ENCODE measurements around the gene IQCC. TPM values are rescaled to one million over a fixed set of nuclear protein-coding genes. Genes with fewer than 3 reads are reported as not detected.

The IQCC gene
- total and polyA plus RNA-seq, 7 donors: 0.24 to 1.2 (median 0.69) TPM

GRCh38 chr1:32255072-32256071 is 49.9 kb downstream of the IQCC start:
- DNase-seq (no peak), ATAC-seq (no peak)
- H3K27ac ChIP-seq: no peak overlapping the region
- peaks cover 0 to 2% (median 0%) of the 10 kb centered on the region in 3 donors for H3K27me3 ChIP-seq (ENCODE audit: insufficient read depth in 3 of 3, low read length in 2 of 3)
- intact Hi-C loops (cut with DNase I): no loop called here
- H3K4me3 ChIP-seq: no peak overlapping the region
- no peak for TF ChIP-seq CTCF (IDR thresholded peaks at IDR 0.05)
- no peaks in the 10 kb centered on the region for H3K4me1 ChIP-seq
- no peaks in the 10 kb centered on the region for H3K36me3 ChIP-seq (ENCODE audit: insufficient read depth in 1 of 2, low read depth in 1 of 2)
- no peaks in the 10 kb centered on the region for H3K9me3 ChIP-seq
- 82 to 85% (median 83%) methylated on average over 10 of the region's 10 CpGs for WGBS, 3 donors

GRCh38 chr1:32256473-32257226 is 51.2 kb downstream of the IQCC start:
- TF ChIP-seq CTCF (IDR thresholded peaks at IDR 0.05): no peak
- no peak for DNase-seq
- intact Hi-C loops (cut with DNase I): no loop called here
- Histone ChIP-seq H3K36me3 (ENCODE audit: insufficient read depth in 1 of 2, low read depth in 1 of 2) (no peaks in the 10 kb centered on the region), H3K9me3 (no peaks in the 10 kb centered on the region), H3K27me3 (ENCODE audit: insufficient read depth in 3 of 3, low read length in 2 of 3) (peaks cover 0 to 2% (median 0%) of the 10 kb centered on the region in 3 donors), H3K4me1 (no peaks in the 10 kb centered on the region), H3K27ac (no peak overlapping the region), H3K4me3 (no peak overlapping the region)
- no peak for ATAC-seq
- 76 to 78% (median 77%) methylated on average over 9 of the region's 9 CpGs for WGBS, 3 donors

- no peak for ATAC-seq
- no peak for TF ChIP-seq CTCF (IDR thresholded peaks at IDR 0.05)
- DNase-seq: no peak
- H3K4me3 ChIP-seq: no peak overlapping the region
- no peak overlapping the region for H3K27ac ChIP-seq
- H3K27me3 ChIP-seq (ENCODE audit: insufficient read depth in 3 of 3, low read length in 2 of 3): peaks cover 0 to 1% (median 0%) of the 10 kb centered on the region in 3 donors
- H3K36me3 ChIP-seq (ENCODE audit: insufficient read depth in 1 of 2, low read depth in 1 of 2): no peaks in the 10 kb centered on the region
- no peaks in the 10 kb centered on the region for H3K9me3 ChIP-seq
- H3K4me1 ChIP-seq: no peaks in the 10 kb centered on the region
- intact Hi-C loops (cut with DNase I): no loop called here
- 89 to 93% (median 91%) methylated on average over 6 of the region's 6 CpGs for WGBS, 3 donors
Measured at GRCh38 chr1:32257227-32257508, 51.7 kb downstream of the IQCC start.

Other genes starting within 250 kb of the IQCC start
- gene KHDRBS1, start 191.8 kb upstream of the IQCC start, total RNA-seq: 10 to 100 TPM; 46.5 to 64.5 (median 56.1) TPM
- 10 to 100 TPM; 30.6 to 40.4 (median 38.5) TPM for gene KHDRBS1, start 191.8 kb upstream of the IQCC start, polyA plus RNA-seq
- gene TMEM39B, start 132.7 kb upstream of the IQCC start, total RNA-seq: 10 to 100 TPM in 2 of 4 donors, 1 to 10 TPM in 2; 7.2 to 11.5 (median 9.6) TPM
- 1 to 10 TPM; 4.7 to 6.3 (median 5.6) TPM for gene TMEM39B, start 132.7 kb upstream of the IQCC start, polyA plus RNA-seq
- 10 to 100 TPM; 67.4 to 98.3 (median 91.9) TPM for gene KPNA6, start 97.6 kb upstream of the IQCC start, total RNA-seq
- gene KPNA6, start 97.6 kb upstream of the IQCC start, polyA plus RNA-seq: 10 to 100 TPM; 13.4 to 51.1 (median 19.3) TPM
- 10 to 100 TPM; 12.9 to 21.5 (median 19.7) TPM for gene TXLNA, start 26.0 kb upstream of the IQCC start, total RNA-seq
- gene TXLNA, start 26.0 kb upstream of the IQCC start, polyA plus RNA-seq: 10 to 100 TPM in 2 of 3 donors, 1 to 10 TPM in 1; 8.0 to 15.7 (median 12.6) TPM
- gene CCDC28B, start 5.1 kb upstream of the IQCC start, total RNA-seq: 10 to 100 TPM; 38.7 to 69.2 (median 51.3) TPM
- gene CCDC28B, start 5.1 kb upstream of the IQCC start, polyA plus RNA-seq: 10 to 100 TPM; 22.2 to 63.6 (median 44.3) TPM
- not detected for gene DCDC2B, start 3.4 kb downstream of the IQCC start, total RNA-seq
- gene DCDC2B, start 3.4 kb downstream of the IQCC start, polyA plus RNA-seq: under 1 TPM in 1 of 3 donors, not detected in 2; 0.04 TPM
- 1 to 10 TPM; 2.6 to 7.7 (median 4.5) TPM for gene TMEM234, start 16.7 kb downstream of the IQCC start, total RNA-seq
- 1 to 10 TPM; 4.6 to 9.8 (median 7.1) TPM for gene TMEM234, start 16.7 kb downstream of the IQCC start, polyA plus RNA-seq
- 100 to 1,000 TPM; 174 to 238 (median 189) TPM for gene EIF3I, start 16.7 kb downstream of the IQCC start, total RNA-seq
- 100 to 1,000 TPM; 260 to 506 (median 336) TPM for gene EIF3I, start 16.7 kb downstream of the IQCC start, polyA plus RNA-seq
- 1 to 10 TPM; 2.0 to 6.2 (median 3.3) TPM for gene FAM167B, start 41.6 kb downstream of the IQCC start, total RNA-seq
- gene FAM167B, start 41.6 kb downstream of the IQCC start, polyA plus RNA-seq: 1 to 10 TPM; 3.1 to 5.2 (median 3.7) TPM
- under 1 TPM; 0.77 to 0.89 (median 0.82) TPM for gene LCK, start 45.6 kb downstream of the IQCC start, total RNA-seq
- gene LCK, start 45.6 kb downstream of the IQCC start, polyA plus RNA-seq: under 1 TPM; 0.10 to 0.27 (median 0.26) TPM
- 10 to 100 TPM; 11.8 to 17.2 (median 14.6) TPM for gene HDAC1, start 86.4 kb downstream of the IQCC start, total RNA-seq
- gene HDAC1, start 86.4 kb downstream of the IQCC start, polyA plus RNA-seq: 10 to 100 TPM; 13.8 to 23.1 (median 17.0) TPM
- gene MARCKSL1, start 130.6 kb downstream of the IQCC start, total RNA-seq: 1 to 10 TPM; 5.6 to 9.5 (median 8.8) TPM
- 10 to 100 TPM in 2 of 3 donors, 1 to 10 TPM in 1; 9.4 to 12.9 (median 12.2) TPM for gene MARCKSL1, start 130.6 kb downstream of the IQCC start, polyA plus RNA-seq
- 1 to 10 TPM in 3 of 4 donors, under 1 TPM in 1; 0.98 to 4.0 (median 1.7) TPM for gene FAM229A, start 156.8 kb downstream of the IQCC start, total RNA-seq
- 1 to 10 TPM; 1.8 to 3.1 (median 2.1) TPM for gene FAM229A, start 156.8 kb downstream of the IQCC start, polyA plus RNA-seq
- gene TSSK3, start 156.9 kb downstream of the IQCC start, total RNA-seq: 1 to 10 TPM in 1 of 4 donors, not detected in 3; 1.5 TPM
- gene TSSK3, start 156.9 kb downstream of the IQCC start, polyA plus RNA-seq: 1 to 10 TPM in 1 of 3 donors, under 1 TPM in 2; 0.10 to 4.0 (median 0.12) TPM
- 10 to 100 TPM; 29.5 to 59.1 (median 34.5) TPM for gene BSDC1, start 188.8 kb downstream of the IQCC start, total RNA-seq
- gene BSDC1, start 188.8 kb downstream of the IQCC start, polyA plus RNA-seq: 10 to 100 TPM; 25.4 to 68.4 (median 29.6) TPM

Measured in psoas muscle (tissue), 8 donors.